ENCODE results near the gene SPDYE6. TPM values are rescaled to one million over a fixed set of nuclear protein-coding genes. Genes with fewer than 3 reads are reported as not detected.

Gene SPDYE6
- total RNA-seq, 1 donor from 2014 or later: not detected

Small RNA genes lying within 50 kb of the gene (small RNA-seq; reads per million reads assigned to genes)
- gene AC091390.4 (not detected), gene MIR548O (not detected), gene RF00019 (not detected)

Other genes starting within 250 kb of the SPDYE6 start
- 10.2 TPM for gene SH2B2, start 69.6 kb downstream of the SPDYE6 start, total RNA-seq
- gene PRKRIP1, start 39.9 kb upstream of the SPDYE6 start, total RNA-seq: 15.5 TPM
- gene ORAI2, start 77.1 kb upstream of the SPDYE6 start, total RNA-seq: 19.2 TPM
- gene ALKBH4, start 108.4 kb upstream of the SPDYE6 start, total RNA-seq: 16.7 TPM
- 55.4 TPM for gene LRWD1, start 108.5 kb upstream of the SPDYE6 start, total RNA-seq
- gene POLR2J, start 122.5 kb upstream of the SPDYE6 start, total RNA-seq: 11.8 TPM
- 11.4 TPM for gene RASA4B, start 161.3 kb upstream of the SPDYE6 start, total RNA-seq
- 1.6 TPM for gene UPK3BL2, start 187.3 kb upstream of the SPDYE6 start, total RNA-seq
- gene SPDYE2, start 194.8 kb upstream of the SPDYE6 start, total RNA-seq: not detected
- gene POLR2J3, start 216.1 kb upstream of the SPDYE6 start, total RNA-seq: 21.2 TPM

All from frontal cortex (tissue), 1 donor.